Amniotic stem cell (primary cell): Measurements from ENCODE around the gene CCR3.

Source experiments
- DNase-seq: peaks from one replicate; lab custom pipeline; 2025; lab: John Stamatoyannopoulos, UW

The CCR3 gene

DNA sequence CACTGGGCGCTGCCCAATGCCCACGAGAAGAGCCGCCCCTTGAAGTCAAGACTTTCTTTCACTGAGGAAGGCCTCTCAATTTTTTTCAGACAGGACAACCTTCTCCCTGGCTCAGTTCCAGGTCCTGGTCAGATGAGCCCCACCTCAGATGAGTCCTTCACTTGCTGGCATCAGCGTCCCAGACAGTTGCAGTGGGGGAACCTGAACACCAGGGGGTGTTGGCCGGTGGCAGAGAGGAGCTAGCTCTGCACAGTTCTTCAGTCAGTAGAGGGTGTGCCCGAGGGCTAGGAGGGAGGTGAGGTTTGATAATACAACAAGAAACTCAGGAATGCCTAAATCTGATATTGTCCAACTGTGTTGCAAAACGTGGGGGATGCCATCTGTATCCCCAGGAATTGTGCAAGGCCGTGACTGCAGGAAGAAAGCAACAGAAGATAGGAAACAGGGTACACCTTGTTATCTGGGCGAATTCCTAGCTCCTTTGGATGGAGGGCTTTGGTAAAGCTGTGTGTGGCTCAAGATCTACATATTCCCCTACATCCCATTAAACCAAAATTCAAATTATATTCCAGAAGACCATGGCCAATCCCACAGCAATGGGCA, 34.3 kb downstream of the CCR3 start:
- no peak for DNase-seq

DNA sequence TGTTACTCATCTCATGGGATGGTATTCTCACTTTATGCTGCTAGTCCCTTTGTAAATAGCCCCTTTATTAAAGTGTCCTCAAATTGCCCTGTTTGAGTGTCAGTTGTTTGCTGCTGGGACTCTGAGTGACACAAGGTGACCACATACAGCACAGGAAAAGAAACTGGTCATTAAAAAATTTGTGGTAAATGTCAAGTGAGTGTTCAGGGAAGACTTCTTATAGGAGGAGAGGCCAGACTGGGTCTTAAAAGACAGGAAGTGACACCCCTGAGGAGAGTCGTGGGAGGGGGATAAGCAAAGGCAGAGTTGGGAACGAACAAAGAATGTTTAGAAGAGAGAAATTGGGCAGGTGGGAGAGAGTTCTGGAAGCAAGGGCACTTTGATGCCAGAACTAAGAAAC, 35.2 kb downstream of the CCR3 start:
- no peak for DNase-seq

DNA sequence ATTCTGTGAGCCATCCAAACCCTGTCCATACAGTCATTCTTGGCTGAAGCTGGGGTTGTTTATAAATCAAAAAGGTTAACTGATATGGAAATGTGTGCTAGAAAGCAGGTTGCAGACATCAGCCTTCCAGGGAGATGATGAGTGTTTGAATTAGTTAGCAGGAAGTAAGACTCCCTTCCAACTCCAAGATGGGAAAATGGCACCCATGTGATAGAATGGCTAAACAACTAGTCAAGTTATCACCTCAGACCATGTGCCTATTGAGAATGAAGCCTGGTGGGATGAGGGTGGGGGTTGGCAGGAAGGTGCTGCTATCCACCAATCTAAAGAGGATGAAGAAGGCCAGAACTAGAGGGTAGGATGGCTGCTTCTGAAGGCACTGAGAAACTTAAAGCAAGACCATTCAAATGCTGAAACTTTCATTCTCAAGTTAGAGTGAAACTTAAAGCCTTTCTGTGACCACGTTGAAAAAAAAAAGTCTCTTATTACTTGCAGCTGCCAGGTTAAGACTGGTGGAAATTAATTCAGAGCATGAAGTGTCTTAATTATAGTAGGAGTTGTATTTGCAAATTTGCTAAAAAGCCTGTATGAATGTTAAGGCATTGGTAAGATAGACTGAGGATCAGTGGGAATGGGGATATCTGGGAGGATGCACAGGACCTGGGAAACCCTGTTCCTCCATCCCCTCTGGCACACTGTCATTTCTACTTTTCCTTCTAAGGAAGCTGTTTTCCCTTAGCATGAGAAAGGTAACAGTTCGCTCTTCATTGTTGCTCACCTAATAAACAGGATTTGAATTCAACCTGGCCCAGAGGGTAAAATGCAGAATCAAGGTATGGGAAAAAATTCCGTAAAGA, 36.8 kb downstream of the CCR3 start:
- no peak for DNase-seq

DNA sequence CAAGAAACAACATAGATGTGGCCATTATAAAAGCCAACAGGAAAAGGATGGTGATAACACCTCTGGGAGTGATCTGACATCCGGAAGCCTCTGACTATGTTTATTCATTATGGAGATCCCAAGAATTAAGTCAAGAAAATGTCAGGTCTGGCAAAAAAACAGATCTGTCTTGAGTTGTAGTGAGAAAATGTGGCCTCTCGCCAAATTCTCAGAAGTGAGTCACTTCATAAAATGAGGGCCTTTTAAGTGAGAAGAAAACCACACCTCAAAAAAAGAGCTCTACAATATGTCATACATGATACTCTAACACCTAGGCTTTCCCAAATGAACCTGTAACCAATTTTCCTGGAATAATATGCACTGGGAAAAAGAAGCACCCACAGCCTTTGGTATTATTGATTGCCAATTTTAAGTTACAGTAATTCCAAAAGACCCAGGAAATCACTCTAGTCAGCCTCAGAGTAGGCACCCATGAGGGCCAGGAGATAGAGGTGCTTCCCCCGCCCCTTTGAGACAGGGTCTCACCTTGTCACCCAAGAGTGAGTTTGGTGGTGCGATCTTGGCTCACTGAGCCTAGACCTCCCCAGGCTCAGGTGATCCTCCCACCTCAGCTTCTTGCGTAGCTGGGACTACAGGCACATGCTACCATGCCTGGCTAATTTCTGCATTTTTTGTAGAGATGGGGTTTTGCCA, 38.0 kb downstream of the CCR3 start:
- DNase-seq: no peak

DNA sequence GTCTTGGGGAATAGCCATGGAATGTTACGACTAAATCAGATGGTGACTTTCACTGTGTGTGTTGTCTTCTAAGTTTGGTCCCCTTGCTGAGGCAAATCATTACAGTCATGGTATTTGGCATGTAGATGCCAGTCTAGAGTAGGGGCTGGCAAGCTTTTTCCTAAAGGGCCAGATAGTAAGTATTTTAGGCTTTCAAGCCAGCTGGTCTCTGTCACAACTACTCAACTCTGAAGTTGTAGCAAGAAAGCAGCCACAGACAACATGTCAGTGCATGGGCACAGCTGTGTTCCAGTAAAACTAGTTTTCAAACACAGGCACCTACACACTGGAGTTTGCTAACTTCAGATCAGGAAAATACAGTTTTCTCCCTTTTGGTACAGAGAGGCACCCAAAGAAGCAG, 39.3 kb downstream of the CCR3 start:
- DNase-seq: no peak

DNA sequence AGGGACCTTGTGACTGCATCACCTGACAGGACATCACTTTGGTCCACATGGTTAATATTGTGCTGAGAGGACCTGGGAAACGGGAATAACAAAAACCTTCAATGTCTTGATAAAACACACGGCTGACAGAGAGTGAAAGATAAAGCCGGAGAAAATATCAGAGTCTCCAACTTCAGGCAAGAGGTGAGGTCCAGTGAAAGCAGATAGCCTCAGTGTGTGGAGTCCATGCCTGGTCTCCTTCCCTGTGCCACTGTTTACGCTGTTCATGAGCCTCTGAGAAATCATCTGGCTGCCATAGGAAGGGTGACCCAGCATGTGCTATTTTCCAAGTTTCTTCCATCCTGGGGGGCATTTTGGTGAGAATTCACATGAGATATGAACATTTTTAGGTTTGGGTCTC, 39.8 kb downstream of the CCR3 start:
- no peak for DNase-seq

DNA sequence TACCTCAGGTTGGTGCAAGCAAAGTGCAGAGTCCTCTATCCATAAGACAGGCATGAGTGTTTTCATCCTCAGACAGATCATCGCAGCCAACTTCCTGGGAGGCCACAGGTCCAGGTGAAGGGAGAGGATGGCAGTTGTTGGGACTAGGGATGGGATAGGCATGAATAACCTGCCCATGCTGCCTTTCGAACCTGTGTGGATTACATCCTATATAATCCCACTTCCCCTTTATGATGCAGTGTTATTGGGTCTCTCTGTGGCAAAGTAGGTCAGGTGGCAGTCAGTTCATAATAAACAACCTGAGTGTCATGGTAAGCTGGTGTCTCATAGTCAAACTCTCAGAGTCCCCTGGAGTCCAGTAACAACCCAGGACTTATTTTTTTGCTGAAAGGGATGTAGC, 40.4 kb downstream of the CCR3 start:
- no peak for DNase-seq

DNA sequence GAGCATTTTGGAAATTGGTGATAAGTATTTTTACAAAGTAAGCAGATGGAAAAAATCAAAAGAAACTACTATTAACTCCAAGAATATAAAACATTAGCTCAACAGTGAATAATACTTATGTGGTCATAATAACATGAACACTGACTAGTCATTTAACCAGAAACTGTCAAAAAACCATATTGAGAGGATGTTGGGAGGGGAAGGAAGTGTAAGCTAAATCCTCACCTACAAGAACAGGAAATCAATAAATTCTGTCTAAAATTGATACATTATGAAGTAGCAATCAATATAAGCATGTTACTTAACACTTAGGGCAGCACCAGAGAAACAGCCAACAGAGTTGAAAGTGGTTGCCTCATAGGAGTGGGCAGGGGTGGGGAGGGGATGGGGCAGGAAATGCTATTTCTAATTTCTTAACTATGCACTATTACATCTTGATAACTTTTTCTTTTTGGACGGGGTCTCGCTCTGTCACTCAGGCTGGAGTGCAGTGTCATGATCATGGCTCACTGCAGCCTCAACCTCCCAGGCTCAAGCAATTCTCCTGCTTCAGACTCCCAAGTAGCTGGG, 41.7 kb downstream of the CCR3 start:
- no peak for DNase-seq

DNA sequence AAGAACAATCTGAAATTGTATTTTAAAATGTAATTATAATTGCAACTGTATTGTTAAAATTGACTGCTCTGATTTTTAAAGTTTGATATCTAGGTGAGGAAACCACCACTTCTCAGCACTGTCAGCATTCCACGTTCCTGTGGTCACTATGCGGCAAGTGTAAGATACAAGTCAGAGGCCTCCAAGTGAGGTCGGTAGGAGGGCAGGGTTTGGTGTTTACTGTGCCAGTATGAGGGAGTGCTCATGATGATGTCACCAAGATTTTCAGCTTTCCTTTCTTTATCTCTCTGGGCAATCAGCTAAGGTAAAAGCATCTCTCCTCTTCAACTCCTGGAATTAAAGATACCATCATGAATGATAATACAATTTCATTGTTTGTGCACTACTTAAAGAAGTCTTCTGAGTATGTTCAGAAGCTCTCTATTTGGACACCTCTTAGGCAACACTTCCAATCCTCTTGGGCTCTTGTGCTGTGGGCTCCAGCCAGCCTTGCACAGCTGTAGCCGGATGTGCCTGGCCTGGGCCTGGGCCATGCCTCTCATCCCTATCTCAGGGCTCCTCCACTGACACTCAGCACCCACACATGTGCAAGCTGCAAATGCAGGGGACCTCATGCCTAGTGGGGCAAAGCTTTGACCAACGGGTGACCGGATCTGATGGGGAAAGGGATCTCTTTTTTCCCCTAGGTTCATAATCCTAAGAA, 42.9 kb downstream of the CCR3 start:
- no peak for DNase-seq

DNA sequence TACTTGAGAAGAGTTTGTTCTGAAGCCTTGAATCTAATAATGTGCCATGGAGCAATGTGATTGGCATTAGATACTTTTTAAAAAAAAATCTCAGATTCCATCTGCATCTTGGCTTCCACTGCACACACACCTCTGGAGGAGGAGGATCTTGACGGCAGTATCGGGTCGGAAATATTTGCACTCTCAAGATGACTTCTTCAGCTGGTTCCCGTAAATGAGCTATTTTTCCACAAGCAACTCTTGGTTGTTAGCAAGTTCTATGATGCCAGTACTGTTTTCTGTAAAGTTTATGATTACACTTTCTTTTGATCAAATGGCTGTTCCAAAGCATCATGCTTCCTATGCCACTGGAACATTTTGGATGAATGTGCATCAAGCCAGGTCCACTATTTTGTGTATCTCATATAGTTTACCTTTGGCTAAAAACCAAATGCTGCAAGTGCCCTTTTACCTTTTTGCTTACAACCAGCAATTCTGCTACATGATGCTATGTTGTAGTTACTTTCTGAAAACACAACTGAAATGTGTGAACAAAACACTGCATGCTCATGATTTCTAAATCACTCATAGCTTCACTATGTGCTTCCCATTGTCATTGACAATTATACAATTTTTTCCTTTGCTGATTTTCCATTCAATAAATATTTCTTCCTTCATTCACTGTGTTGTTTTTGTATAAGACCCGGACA, 43.8 kb downstream of the CCR3 start:
- DNase-seq: no peak

DNA sequence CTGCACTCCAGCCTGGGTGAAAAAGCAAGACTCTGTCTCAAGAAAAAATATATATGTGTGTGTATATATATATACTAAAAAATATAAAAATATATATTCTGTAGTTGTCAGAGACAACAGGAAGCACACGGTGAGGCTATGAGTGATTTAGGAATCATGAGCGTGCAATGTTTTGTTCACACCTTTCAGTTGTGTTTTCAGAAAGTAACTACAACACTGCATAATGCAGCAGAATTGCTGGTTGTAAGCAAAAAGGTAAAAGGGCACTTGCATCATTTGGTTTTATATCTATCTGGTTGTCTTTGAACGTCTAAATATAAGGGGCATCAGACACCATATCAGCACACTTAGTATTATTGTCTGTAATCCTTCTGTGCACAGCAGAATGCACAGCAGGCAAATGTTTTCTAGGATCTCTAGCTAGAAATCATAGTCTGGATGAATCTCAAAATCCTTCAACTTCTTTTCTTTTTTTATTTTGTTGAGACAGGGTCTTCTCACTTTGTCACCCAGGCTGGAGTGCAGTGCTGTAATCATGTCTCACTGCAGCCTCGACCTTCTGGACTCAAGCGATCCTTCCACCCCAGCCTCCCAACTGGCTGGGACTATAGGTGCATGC, 44.8 kb downstream of the CCR3 start:
- no peak for DNase-seq

DNA sequence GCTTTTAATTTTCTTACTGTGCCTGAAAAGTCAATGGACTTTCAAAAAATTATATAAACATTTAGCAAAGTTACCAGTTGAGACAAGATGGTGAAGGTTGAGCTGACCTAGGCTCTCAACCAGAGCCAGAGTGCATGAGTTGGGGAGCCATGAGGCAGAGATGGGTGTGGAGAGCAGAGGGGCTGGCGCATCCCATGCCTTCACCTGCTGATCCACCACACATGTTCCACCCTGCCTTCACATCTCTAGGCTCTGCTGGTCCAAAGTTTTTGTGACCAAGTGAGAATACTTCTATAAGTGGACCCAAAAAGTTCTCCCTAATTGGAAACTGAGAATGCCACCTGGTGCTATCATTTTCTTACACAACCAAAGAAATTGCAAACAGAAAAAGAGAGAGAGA, 47.3 kb downstream of the CCR3 start:
- DNase-seq: no peak

DNA sequence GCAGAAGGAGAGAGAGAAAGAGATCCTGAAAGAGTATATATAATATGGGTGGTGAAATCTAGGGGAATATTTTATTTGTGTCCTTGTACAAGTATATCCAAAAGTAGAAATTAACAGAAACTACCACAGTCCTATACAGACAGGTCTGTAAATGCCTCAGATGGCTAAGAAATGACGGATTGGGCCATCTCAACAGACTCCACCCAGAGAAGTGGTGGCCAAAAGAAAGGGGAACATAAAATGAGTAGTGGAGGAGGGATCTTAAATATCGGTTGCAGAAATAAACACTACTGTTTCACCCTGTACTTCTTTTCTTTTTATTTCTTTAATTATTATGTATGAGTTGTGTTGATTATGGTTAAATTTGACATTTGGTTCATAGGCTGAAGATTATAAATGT, 47.7 kb downstream of the CCR3 start:
- DNase-seq: no peak

DNA sequence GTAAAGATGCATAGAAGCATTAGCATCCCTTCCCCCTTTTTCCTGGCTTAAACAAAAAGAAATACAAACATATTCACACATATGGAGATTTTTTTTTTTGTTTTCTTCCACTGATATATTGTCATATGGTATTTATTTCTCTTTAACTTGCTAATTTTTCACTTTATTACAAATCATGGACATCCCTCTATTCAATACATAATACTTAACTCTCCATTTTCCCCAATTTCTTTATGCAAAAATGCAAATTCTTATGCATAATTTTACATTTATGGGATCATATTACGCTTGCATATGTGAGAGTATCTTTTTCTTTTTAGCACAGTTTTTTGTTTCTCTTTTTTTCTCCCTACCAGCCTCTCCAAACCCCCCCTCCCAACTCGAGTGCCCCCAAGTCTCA, 48.8 kb downstream of the CCR3 start:
- no peak for DNase-seq

DNA sequence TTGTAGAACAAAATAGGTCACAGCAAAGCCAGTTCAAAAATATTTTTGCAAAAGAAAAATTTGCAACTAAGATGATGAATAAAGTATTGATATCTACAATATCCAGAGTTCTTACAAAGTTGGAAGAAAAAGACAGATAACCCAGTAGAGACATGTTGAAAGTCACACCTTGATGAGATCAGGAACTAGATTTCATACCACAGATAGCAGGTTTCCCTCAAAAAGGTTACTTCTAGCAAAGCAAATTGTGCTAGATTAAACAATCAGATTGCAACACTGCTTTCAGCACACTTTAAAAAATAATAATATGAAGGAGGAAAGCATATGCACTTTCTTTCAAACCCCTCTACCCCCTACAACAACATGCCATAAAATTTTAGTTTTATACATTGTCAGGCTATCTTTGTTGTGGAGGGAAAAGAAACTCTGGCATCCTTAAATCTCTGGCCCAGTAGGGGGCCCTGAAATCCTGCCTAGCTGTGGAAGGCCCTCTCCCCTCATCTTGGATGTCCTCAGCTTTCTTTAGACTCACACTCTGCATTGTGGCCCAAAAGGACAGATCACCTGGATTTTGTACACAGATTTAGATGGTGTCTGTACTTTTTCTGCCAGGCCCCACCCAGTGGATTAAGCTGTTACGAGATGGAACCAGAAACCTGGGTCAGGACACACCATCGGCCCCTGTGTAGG, 50.9 kb downstream of the CCR3 start:
- DNase-seq: no peak

DNA sequence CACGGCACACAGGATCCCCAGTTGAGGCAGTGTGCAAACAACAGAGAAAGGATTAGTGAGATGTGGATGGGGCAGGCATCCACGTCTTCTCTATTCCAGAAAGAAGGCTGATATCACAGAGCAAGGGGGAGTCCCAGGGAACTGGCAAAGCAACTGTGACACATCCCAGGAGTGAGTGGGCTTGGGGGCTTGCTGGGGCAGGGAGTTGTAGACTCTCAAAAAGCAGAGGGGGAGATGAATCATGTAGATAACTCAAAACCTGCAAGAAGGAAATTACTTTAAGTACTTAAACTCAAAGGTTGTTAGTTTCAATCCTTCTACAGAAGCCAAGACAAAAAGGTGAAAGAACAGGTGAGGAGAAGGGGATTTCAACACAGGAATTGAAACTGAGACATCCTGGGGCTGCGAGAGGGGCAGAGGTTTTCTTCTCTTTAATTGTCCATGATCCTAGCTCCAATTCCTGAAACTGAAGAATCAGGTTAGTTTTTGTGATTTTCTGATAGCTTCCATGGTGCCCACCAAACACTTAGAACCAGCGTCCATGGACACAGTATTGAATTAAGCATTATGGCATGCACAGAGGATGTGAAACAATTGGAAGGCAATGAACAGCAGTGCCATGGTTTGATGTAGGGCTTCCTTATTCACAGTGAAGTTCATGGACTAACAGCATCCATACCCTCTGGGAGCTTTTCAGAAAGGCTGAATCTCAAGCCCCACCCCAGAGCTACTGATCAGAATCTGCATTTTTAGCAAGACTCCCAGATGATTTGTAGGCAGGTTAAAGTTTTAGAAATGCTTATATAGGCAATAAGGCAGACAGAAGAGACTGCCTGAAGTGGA, 52.0 kb downstream of the CCR3 start:
- no peak for DNase-seq

DNA sequence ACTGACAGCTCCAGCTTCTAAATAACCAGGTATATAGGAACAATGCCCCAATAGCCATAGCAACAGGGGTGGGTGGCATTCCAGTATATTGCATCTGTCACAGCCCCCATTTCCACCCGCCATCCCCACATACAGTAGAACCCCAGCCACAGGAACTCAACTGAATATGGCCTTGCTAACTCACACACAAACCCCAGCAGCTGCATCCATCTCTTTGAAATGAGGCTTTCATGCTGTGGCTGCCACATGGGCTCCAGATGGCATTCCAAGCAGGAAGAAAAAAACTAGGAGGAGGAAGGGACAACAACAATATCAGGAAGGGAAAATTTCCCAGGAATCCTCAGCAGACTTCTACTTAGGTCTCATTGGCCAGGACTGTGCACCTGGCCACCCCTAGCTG, 54.6 kb downstream of the CCR3 start:
- DNase-seq: no peak

DNA sequence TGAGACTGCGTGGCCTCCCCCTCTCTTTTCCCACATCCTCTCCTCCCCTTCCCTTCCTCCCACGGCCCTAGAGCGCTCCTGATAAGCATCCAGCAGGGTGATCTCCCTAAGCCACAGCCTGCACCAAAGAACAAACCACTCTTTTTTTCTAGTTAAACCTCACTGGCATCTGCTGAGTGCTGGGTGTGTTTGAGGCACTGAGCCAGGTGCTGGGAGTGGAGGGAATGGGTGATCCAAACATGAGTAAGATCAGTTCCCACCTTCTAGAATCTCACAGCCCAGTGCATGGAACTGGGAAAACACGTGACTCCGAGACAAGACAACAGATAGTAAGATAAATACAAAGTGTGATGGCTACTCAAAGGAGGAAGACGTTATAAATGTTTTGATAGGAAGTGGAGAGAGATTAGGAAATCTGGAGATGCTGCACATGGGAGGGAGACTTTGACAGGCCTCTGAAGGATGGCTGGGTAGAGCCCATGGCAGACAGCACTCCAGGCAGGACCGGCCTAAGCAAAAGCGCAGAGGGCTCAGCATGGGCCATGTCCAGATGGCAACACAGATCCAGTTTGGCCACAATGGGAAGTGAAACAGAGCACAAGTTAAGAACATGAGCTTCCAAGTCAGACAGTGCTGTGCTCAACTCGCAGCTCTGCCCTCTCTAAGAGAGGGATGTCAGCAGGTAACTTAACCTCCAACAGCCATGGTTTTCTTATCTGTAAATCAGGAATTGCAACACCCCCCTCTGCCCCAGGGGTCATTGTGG, 55.6 kb downstream of the CCR3 start:
- no peak for DNase-seq
